Spleen (tissue), 11 donors: ENCODE measurements around the gene CALCOCO1. TPM values are rescaled to one million over a fixed set of nuclear protein-coding genes. Genes with fewer than 3 reads are reported as not detected.

Experiments used
- DNase-seq: peaks from one replicate; pipeline ENCODE4 v3.0.0-alpha.2; 2020
- H3K27ac ChIP-seq, 8 donors: fragments of 200-600 bp; sonication (generic) in 7 of 8; 1 replicate in 4 of 8; 2 replicates in 4 of 8; pipeline versions ENCODE4 v1.5.0 to v1.8.0; 2016 to 2021; ENCODE audit warnings: inconsistent platforms in 4 of 8, mild to moderate bottlenecking in 4 of 8, moderate library complexity in 1 of 8
- H3K27me3 ChIP-seq, 7 donors: fragments of 200-600 bp; sonication (generic) in 6 of 7; replicated peaks in 1 of 7; 1 replicate in 4 of 7; 2 replicates in 3 of 7; pipeline versions ENCODE4 v1.5.0 to v1.8.0; 2016 to 2021; ENCODE audit warnings: inconsistent platforms in 3 of 7, mild to moderate bottlenecking in 1 of 7
- H3K36me3 ChIP-seq, 6 donors: fragments of 200-600 bp; sonication (generic) in 5 of 6; 1 replicate in 4 of 6; 2 replicates in 2 of 6; pipeline versions ENCODE4 v1.5.0 to v1.8.0; 2016 to 2021; ENCODE audit warnings: inconsistent platforms in 2 of 6
- H3K4me1 ChIP-seq, 6 donors: fragments of 200-600 bp; sonication (generic) in 5 of 6; 1 replicate in 3 of 6; 2 replicates in 3 of 6; pipeline versions ENCODE4 v1.5.0 to v1.8.0; 2016 to 2021; ENCODE audit warnings: inconsistent platforms in 3 of 6
- H3K4me3 ChIP-seq, 8 donors: fragments of 200-600 bp; sonication (generic) in 7 of 8; 1 replicate in 4 of 8; 2 replicates in 4 of 8; pipeline versions ENCODE4 v1.5.0 to v1.8.0; 2016 to 2021; ENCODE audit warnings: inconsistent platforms in 4 of 8, mild to moderate bottlenecking in 4 of 8, moderate library complexity in 2 of 8
- H3K9me3 ChIP-seq, 8 donors: fragments of 200-600 bp; sonication (generic) in 7 of 8; 1 replicate in 4 of 8; 2 replicates in 4 of 8; pipeline versions ENCODE4 v1.5.0 to v1.8.0; 2016 to 2021; ENCODE audit warnings: inconsistent platforms in 4 of 8
- CTCF ChIP-seq, 11 experiments: fragments of 200-600 bp in 7 of 11; fragments of 450-650 bp in 4 of 11; sonication (generic) in 4 of 11; IDR thresholded peaks in 8 of 11; conservative IDR thresholded peaks in 3 of 11; 1 replicate in 7 of 11; 2 replicates in 4 of 11; pipeline versions ENCODE4 v1.4.0 to v1.8.0; 2016 to 2021; ENCODE audit warnings: antibody characterized with exemption in 11 of 11, inconsistent platforms in 4 of 11, mild to moderate bottlenecking in 1 of 11
- POLR2A ChIP-seq, 3 donors: fragments of 450-650 bp; IDR thresholded peaks; one replicate each; pipeline ENCODE4 v1.5.1; 2017; ENCODE audit warnings: antibody characterized with exemption in 3 of 3, mild to moderate bottlenecking in 1 of 3
- POLR2AphosphoS5 ChIP-seq, 3 donors: sonication (generic); formaldehyde crosslinking; IDR thresholded peaks; one replicate each; pipeline ENCODE4 v1.5.1; 2017; ENCODE audit warnings: antibody characterized with exemption in 3 of 3
- WGBS, 5 donors: extraction: QIAGEN DNeasy Blood & Tissue Kit in 3 of 5; methylation state at CpG; one replicate each; pipeline versions ENCODE4 v1.1.5 to v1.1.7; 2013 to 2018; 5-methylcytosine and 5-hydroxymethylcytosine counted together
- intact Hi-C: fragments of 100-400 bp; cut with DNase I; formaldehyde crosslinking; loops from one replicate; pipeline ENCODE4 v1.15.0; 2023; ENCODE audit warnings: low total_unique reads
- polyA plus RNA-seq, 3 donors: library from polyadenylated mRNA; stranded (reverse); fragments of 200-250 nt; gene quantifications; one replicate each; pipeline ENCODE4 v1.2.1, GENCODE V29; 2013
- total RNA-seq, 7 donors: library from RNA; depleted of rRNA in 3 of 7; stranded (reverse); fragments of >200 nt in 3 of 7; fragmentation: NEBNext Ultra II Directional in 4 of 7; extraction: Animal tissue kit (Norgen Biotek cat#: 25700) in 4 of 7; gene quantifications; one replicate each; pipeline versions ENCODE4 v1.1.0 to v1.2.1, GENCODE V29; 2016 to 2021
- donor health status: healthy with polysubstance abuse.
- donor health status: DM: no; HTN: no; CAD: no; lungs with moderate emphysema.
- donor health status: DM: no; HTN: no; CAD: no.
- donor health status: Bipolar disorder and iron deficiency.
- donor health status: healthy.
- donor health status: DM: no; HTN: no; CAD: no.
- donor health status: DM: yes; HTN: yes; CAD: no.

Gene CALCOCO1
- total and polyA plus RNA-seq, 10 donors = 31.0 to 186 (median 120) TPM

GRCh38 chr12:53713516-53713915, 13.7 kb downstream of the CALCOCO1 start:
- Histone ChIP-seq H3K9me3 (no peaks in the 10 kb centered on the region), H3K36me3 (peaks cover 0 to 74% (median 55%) of the 10 kb centered on the region in 6 donors), H3K27me3 (no peaks in the 10 kb centered on the region), H3K4me1 (no peaks in the 10 kb centered on the region), H3K4me3 (no peak overlapping the region), H3K27ac (no peak overlapping the region)
- intact Hi-C loops = no loop called here
- WGBS, 5 donors = 88 to 95% (median 90%) methylated on average over 8 to 9 of the region's 9 CpGs
- TF ChIP-seq CTCF (IDR thresholded peaks at IDR 0.05 in 8 of 11, conservative IDR thresholded peaks at IDR 0.05 in 3 of 11) = no peak
- no peak for DNase-seq

GRCh38 chr12:53712059-53712643, 15.1 kb downstream of the CALCOCO1 start:
- Histone ChIP-seq H3K36me3 (peaks cover 0 to 60% (median 48%) of the 10 kb centered on the region in 6 donors), H3K27ac (no peak overlapping the region), H3K27me3 (peaks cover 0 to 10% (median 0%) of the 10 kb centered on the region in 7 donors), H3K4me1 (no peaks in the 10 kb centered on the region), H3K4me3 (no peak overlapping the region), H3K9me3 (no peaks in the 10 kb centered on the region)
- no peak for TF ChIP-seq CTCF (IDR thresholded peaks at IDR 0.05 in 8 of 11, conservative IDR thresholded peaks at IDR 0.05 in 3 of 11)
- TF ChIP-seq POLR2AphosphoS5 (IDR thresholded peaks at IDR 0.05) = no peak
- no peak for TF ChIP-seq POLR2A (IDR thresholded peaks at IDR 0.05)
- DNase-seq = no peak
- 81 to 88% (median 83%) methylated on average over 8 of the region's 8 CpGs for WGBS, 5 donors
- intact Hi-C loops = no loop called here

GRCh38 chr12:53710091-53710490, 17.2 kb downstream of the CALCOCO1 start:
- Histone ChIP-seq H3K4me1 (no peaks in the 10 kb centered on the region), H3K27ac (no peak overlapping the region), H3K4me3 (no peak overlapping the region), H3K36me3 (peaks cover 0 to 40% (median 34%) of the 10 kb centered on the region in 6 donors), H3K27me3 (peaks cover 0 to 30% (median 4%) of the 10 kb centered on the region in 7 donors), H3K9me3 (no peaks in the 10 kb centered on the region)
- no peak for DNase-seq
- TF ChIP-seq POLR2A (IDR thresholded peaks at IDR 0.05) (no peak), POLR2AphosphoS5 (IDR thresholded peaks at IDR 0.05) (no peak), CTCF (IDR thresholded peaks at IDR 0.05 in 8 of 11, conservative IDR thresholded peaks at IDR 0.05 in 3 of 11) (no peak)
- WGBS, 5 donors = 64 to 81% (median 69%) methylated on average over 6 of the region's 6 CpGs
- intact Hi-C loops = no loop called here

- no peak overlapping the region for H3K27ac ChIP-seq
- no peak for DNase-seq
Measured at GRCh38 chr12:53709671-53710070, 17.6 kb downstream of the CALCOCO1 start.

More at GRCh38 chr12:53709671-53710070, 17.6 kb downstream of the CALCOCO1 start:
- H3K36me3 ChIP-seq = peaks cover 0 to 35% (median 29%) of the 10 kb centered on the region in 6 donors
- no peaks in the 10 kb centered on the region for H3K4me1 ChIP-seq
- WGBS, 5 donors = 55 to 68% (median 59%) methylated on average over 4 of the region's 4 CpGs
- peak in 1 of 3 donors; percentile 25 for TF ChIP-seq POLR2AphosphoS5 (IDR thresholded peaks at IDR 0.05)
- no peak for TF ChIP-seq POLR2A (IDR thresholded peaks at IDR 0.05)
- TF ChIP-seq CTCF (IDR thresholded peaks at IDR 0.05 in 8 of 11, conservative IDR thresholded peaks at IDR 0.05 in 3 of 11) = no peak
- H3K9me3 ChIP-seq = no peaks in the 10 kb centered on the region
- no peak overlapping the region for H3K4me3 ChIP-seq
- peaks cover 0 to 35% (median 8%) of the 10 kb centered on the region in 7 donors for H3K27me3 ChIP-seq
- intact Hi-C loops = no loop called here
